ACHN (cell line): ENCODE measurements around the gene SLIT2.
A peak's percentile ranks its signal among the peaks of the same experiment; 100 is the strongest.

Source experiments
- DNase-seq: peaks from one replicate; pipeline ENCODE4 v3.0.0-alpha.2; 2015
- in situ Hi-C: cut with HindIII; loops from 2 replicates; pipeline ENCODE4 v1.10.0; 2017; ENCODE audit warnings: low sequenced_read_pairs, low pct_ligation_motif_present, low pct_unique_long_range_greater_than_20kb

SLIT2 gene

DNA sequence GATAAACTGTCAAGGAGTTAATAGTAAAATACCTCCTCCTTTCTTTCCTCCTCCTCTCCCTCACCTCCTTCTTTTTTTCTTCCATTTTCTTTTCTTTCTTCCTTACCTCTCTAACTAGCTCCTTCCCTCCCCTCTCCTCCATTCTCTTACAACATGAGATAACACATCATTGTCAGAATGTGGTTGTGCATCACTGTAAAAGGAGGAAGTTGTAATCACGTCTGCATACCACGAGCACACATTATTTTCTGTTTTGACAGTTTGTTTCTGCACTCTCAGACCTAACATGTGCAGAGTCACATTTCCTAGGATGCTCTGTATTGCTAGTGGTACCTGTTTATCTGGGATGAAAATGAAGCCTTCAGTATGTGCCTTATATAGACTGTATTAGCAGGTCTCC, 9.1 kb downstream of the SLIT2 start:
- in situ Hi-C loops, result no loop called here
- no peak for DNase-seq

DNA sequence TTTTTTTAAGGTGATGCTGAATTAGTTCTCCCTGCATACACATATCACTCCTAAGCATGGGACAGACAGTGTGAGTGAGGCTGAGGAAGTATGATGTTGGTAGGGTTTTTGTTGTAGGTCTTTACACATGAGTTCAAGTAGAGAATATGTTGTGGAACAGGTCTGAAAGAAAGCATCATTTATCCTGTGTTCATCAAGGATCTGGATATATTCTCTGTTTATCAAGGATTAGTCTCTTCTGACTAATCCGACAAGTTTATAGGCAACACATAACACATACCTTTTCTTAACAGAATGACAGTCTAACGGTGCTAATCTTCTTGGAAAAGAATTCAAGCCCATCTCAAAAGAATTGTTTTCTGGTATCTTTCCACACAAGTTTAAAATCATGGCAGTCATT, 10.5 kb downstream of the SLIT2 start:
- DNase-seq, result no peak
- in situ Hi-C loops, result no loop called here

DNA sequence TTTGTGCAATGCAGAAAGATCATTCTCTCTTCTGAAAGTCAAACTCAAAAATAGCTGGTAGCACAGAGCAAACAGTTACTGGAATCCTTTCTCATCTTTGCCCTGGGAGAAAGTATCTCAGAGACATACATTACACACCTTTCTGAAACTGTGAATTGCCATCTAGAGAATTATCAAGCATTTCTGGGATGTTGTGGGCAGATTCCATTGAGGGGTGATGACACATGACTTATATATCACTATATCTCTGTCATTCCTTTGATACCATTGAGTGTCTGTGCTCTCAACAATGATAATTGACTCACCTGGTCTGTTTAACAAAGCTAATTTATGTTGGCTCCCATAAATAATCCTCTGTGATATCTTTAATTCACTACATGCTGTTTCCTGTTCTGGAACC, 13.0 kb downstream of the SLIT2 start:
- no peak for DNase-seq
- in situ Hi-C loops, result no loop called here

DNA sequence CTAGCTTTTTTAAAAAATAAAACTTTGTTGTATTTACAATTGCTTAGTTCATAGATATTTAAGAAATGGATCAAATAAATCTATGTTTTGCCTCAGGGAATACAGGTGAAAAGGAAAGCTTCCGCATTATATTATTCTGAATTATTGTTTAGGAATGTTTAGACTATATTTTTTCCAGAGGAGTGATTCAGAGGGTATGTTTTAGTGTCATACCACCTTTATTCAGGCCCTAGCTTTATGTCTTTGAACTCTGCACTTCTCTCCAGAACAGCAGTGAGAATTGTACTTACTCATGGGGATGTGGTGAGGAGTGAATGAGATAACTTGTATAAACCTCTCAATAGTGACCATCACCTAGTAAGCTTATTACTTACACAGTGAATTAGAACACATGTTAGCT, 14.0 kb downstream of the SLIT2 start:
- DNase-seq, result no peak
- in situ Hi-C loops, result no loop called here

DNA sequence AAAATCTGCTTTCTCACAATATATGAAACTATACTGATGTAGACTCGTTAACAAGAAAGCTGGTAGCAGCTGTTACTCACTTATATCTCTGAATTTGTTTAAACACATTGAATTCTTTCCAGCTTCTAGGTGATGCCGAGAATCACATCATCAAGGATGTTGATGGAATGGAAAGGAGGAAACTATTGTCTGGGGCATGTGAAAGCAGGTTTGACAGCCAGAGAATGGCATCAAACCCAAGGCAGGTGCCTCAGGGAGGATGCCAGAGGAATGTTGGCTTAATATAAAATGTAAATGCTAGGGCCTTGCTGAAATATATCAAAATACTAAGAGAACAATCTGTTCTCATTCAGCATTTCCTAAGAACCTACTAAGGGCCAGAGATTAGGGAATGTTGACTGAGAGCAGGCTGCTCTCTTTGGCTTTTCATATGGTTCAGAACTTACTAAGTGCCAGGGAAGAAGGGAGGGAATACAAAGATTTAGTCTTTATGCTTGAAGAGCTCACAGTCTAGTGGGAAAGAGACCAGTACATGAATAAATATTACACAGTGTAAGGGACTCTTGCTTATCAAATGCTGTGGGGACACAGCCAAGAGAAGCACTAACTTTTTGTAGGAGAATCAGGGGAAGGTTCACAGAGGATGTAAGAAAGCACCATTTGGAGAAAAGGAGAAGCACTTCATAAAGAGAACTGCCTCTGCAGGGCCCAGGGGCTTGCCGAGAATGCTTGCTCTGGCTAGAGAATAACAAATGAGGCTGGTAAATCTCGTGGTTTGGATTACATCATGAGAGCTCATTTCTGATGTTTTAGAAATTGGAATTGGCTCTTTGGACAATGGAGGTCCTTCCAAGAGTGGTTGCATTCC, 14.7 kb downstream of the SLIT2 start:
- DNase-seq, result no peak
- in situ Hi-C loops, result no loop called here

DNA sequence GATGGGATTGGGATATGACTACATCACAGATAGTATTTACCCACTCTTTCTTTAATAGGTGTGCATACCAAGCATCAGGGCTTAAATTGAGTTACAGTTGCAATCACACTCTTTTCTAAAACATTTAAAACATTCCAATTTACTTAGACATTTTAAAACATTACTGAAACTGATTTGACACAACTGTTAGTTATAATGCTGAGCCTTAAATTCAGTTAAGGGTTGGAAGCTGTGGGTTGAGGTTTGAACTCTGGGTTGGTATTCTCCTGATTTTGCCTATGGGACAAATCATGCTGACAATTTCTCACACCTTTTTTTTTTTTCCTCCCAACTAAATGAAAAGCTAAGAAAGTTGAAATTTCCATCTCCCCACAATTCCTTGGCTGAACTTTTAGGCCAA, 16.3 kb downstream of the SLIT2 start:
- in situ Hi-C loops, result no loop called here
- DNase-seq, result no peak

DNA sequence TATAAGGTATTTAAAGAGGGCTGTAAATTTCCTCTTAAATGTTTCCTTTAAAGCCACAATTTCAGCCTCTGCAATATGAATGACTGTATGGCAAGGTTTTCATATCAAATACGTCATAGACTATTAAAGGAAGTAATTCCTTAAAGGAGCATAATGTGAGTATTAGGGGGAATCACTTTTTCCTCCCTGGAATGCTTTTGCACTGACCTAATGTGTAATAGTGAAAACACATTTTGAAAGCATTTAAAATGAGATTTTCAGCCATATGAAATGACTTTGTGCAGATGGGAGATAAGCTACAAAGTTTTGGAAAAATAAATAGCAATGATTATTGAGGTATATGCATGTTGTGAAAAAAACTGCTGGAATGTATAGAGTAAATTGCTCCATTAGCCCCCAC, 17.6 kb downstream of the SLIT2 start:
- DNase-seq, result no peak
- in situ Hi-C loops, result no loop called here

DNA sequence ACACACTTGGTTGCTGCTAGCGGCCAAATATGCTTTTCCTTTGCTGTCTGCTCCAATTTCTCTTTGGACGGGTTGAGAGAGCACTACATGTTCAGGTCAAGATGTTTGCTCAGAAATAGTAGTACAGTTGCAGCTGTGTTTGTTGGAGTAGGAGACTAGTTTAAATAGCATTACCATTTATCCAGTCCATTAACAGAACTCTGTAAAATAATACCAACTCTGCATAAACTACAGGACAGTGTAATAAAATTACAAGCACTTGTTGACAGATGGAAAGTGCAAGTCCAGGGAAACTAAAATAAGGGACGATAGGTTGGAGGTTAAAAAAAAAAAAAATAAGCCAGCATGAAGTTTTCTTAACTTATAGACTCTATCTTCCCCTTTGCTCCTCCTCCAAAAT, 20.2 kb downstream of the SLIT2 start:
- DNase-seq, result no peak
- in situ Hi-C loops, result no loop called here

DNA sequence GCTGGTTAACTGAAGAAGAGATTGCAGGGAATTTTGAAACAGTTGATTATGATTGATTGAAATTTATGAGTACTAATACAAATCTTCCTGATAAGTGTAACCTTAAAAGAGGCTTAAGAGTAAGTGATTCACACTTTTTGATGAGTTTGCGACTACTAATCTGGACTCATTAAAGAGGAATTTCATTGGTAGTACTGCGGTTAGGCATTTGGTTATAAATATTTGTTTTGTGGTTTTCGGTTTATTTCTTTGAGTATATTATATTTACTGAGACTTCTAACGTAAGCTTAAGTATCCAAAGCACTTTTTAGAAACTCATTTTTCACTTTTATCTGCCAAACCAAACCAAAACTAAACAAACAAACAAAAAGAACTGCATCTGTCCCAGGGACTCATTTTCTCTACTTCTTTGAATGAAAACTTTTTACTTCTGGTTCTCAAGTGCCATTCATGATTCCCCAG, 20.7 kb downstream of the SLIT2 start:
- in situ Hi-C loops, result no loop called here
- no peak for DNase-seq

DNA sequence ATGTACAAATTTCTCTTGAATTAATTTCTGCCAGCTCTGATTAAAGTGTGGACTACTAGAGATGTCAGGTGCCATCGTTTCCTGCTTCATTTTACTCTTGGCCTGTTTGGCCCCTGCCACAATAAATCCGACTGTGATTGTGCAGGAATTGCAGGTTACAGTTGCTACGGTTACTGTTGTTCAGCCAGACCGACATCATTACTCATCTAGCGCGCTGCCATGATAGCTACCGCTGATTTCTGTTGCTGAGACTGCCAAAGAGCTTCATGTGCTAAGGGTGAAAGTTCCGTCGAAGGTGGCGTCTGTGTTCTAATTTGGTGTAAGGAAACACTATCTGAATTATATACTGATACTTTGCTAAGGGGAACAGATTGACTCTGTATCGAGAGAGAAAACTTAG, 22.1 kb downstream of the SLIT2 start:
- no peak for DNase-seq
- in situ Hi-C loops, result no loop called here

DNA sequence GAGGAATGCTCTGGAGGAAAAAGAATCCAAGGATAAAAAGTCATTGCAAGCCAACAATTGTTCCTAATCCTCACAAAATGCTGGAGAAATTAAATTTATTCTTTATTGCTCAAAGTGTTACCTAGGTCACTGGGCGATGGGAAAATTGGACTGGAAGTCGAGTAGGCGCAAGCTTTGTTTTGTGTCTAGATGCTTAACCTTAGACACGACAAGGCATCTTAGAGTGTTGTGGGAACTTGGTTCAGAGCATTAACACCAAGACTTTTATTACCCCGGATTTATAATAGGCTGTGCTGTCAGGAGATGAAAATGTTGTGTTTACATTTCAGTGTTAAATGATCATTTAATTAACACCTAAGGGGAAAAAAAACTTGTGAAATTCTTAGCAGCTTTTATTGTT, 25.1 kb downstream of the SLIT2 start:
- in situ Hi-C loops, result no loop called here
- no peak for DNase-seq

DNA sequence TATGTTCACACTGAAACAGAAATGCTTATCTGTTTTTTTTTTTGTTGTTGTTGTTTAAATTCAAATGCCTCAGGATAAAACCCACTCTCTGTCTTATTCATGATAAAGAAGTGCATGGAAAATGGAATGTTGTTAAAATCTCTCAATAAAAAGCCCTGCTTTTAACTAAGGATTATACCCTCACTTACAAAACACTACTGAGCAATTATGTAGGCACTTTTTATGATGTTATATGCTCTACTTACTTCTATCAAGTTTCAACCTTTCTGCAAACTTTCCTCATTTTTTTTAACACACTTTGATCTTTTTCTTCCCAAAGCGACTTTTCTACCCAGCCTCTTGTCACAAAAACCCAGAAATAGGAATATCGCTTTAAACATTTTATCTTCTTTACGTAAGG, 26.5 kb downstream of the SLIT2 start:
- DNase-seq, result no peak
- in situ Hi-C loops, result no loop called here

DNA sequence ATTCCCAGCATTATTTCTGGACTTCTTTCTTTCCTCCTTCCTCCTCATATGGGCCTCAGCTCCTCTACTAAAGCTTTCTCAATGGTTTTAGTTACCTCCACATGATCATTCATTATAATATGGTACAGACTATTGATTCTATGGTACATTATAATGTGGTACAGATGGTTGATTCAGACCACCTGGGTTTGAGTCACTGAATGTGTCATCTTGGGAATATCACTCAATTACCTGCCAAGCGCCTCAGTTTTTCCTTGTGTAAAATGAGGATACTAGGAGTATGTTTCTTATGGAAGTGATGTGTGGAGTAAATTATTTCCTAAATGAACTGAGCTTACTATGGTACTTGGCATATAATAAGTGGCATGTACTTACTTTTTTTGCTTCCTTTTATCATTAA, 27.7 kb downstream of the SLIT2 start:
- in situ Hi-C loops, result no loop called here
- no peak for DNase-seq

DNA sequence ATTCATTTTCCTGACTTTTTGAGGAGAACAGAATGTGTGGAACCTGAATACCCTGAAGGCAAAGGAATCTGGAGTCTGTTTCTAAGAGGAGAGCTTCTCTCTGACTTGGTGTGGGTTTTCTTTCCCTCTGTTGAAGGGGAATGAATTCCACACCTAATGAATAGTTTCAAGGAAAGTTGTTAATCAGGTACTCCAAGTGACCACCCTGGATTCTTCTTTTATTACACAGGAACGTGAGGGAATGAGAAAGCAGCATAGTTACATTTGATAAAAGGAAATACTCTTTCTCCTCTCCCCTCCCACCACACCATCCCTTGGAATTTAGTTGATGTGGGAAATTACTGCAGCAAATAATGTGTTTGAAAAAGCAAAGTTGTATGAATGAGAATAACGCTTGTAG, 29.7 kb downstream of the SLIT2 start:
- in situ Hi-C loops, result no loop called here
- no peak for DNase-seq

DNA sequence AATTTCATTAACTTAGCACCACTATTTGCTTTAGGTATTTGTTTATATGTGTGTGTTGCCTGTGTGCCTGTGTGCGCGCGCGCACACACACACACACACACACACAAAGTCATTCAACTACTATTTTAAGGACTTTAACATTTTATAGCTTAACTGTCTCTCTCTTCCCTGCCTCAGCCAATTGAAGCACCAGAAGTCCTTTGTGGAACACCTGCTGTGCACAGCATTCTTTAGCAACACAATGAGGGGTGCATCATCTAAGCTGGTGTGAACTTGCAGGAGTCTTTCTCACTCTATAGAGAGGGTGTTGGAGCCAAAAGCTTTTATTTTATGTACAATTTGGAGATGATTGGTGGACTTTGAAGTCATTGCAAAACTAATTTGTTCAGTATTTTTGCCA, 31.3 kb downstream of the SLIT2 start:
- DNase-seq, result no peak
- in situ Hi-C loops, result no loop called here

DNA sequence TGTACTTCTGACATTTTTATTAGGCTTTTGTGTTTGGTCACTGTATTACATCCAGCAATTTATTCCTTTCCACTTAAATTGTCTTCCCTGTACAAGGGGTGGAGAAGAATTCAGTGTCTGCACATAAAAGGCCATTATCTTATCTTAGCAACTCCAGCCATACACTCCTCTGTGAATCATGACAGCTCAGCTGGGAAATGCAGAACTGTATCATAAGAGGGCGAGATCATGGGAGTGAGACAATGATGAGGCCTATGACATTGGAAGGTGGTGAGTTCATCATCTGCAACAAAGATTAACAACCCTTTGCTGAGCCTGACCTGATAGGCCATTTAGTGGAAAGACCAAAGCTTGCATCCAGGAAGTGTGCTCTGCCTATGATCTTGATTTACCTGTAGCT, 33.3 kb downstream of the SLIT2 start:
- peak; percentile 53 for DNase-seq
- in situ Hi-C loops, result no loop called here

DNA sequence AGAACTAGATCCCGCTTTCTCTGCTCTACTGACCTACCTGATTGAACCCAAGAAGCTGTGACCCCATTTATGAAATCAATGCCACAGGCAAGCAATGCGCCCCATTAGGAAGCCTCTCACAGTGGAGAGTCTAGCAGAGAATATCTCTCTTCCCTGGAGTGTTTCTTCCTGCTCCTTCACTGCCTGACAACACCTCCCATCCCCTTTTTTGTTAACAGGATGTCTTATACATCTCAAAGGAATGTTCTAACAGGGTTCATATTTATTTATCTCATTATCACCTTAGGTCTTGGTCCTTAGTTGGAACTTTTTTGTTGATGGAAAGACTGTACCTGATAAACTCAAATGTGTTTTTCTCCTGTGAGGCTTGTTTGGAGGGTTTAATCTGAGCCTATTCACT, 35.5 kb downstream of the SLIT2 start:
- in situ Hi-C loops, result no loop called here
- no peak for DNase-seq

DNA sequence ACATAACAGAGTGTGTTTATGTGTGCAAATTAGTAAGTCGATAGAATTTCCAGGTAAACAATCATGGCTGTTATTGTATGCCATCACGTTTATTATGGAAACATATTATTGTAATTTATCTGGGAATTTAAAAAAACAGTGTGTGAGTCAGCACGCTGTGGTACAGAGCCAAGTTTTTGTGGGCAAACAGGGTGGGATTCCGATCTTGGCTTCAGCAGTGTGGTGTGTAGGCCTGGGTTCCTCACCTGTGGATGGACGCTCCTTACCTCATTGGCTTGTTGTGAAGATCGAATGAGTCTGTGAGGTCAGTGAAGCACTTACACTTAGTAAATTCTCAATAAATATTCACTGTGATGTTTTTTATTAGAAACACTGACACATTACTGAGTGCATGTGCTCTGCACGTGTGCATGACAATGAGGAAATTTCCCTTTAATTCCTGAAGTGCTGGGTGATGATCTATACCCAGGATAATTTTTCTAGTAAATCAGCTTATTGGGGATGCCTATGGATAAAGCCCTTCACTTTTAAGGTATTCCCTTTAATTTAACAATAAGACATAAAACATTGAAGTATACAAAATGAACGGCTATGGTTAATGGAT, 36.4 kb downstream of the SLIT2 start:
- in situ Hi-C loops, result no loop called here

DNA sequence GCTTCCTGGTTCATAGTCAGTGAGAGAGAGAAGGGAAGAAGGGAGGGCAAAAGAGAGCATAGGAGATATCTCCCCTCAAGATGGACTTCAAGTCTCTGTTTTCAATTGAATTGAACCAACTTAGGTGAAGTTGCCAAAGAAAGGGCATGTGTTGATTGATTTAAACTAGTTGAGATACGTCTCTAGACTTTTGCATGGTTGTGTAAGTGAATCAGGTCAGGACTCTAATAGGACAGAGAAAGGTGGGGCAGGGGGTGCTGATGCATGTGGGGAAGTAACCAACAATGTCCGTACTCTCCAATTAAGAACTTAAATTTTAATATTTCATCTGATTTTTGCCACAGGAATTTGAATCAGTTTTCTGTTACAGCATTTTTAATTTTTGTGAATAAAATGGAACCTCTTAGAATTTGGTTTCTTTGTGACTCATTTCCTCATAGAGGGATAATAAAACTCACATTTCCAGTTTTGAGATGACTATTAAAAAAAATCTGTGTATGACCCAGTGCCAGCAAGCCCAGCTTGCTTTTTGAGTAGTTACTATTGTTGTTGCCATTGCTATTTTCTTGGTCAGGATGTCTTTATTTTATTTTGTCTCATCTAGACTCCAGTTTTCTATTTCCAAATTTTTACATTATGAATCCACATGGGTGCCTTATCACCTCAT, 37.3 kb downstream of the SLIT2 start:
- in situ Hi-C loops, result no loop called here
- DNase-seq, result no peak

More for the DNA sequence above, 36.4 kb downstream of the SLIT2 start:
- no peak for DNase-seq

DNA sequence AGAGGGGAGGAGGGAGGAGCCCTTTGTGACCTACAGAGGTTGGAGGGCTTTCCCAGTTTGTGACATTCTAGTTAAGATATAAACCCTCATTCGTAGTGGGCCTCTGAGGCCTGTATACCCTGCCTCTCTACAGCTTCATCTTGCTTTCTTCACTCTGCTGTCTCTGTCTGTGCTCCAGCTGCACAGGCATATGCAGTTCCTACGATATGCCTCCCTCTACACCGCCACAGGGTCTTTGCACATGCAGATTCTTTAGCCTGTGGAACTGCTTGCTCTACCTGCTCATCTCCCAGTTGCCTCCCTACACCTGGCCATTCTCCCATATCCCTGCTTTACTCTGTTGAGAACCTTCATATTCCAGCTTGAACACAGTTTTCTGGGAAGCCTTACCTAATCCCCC, 38.1 kb downstream of the SLIT2 start:
- DNase-seq, result no peak
- in situ Hi-C loops, result no loop called here
